GM23248 (cell line): Measurements from ENCODE around the gene GJA3.

Source experiments
- EZH2 ChIP-seq: fragments of 200-600 bp; sonication (generic); IDR thresholded peaks from 2 replicates; pipeline ENCODE4 v1.6.1; 2018; ENCODE audit warnings: antibody characterized with exemption, mild to moderate bottlenecking; ENCODE audit not compliant: insufficient read depth, poor library complexity, severe bottlenecking
- EZH2phosphoT487 ChIP-seq: fragments of 200-600 bp; sonication (generic); IDR thresholded peaks from 2 replicates; pipeline ENCODE4 v1.6.1; 2018; ENCODE audit warnings: antibody characterized with exemption, moderate library complexity, mild to moderate bottlenecking, low read depth; ENCODE audit not compliant: insufficient read depth

DNA sequence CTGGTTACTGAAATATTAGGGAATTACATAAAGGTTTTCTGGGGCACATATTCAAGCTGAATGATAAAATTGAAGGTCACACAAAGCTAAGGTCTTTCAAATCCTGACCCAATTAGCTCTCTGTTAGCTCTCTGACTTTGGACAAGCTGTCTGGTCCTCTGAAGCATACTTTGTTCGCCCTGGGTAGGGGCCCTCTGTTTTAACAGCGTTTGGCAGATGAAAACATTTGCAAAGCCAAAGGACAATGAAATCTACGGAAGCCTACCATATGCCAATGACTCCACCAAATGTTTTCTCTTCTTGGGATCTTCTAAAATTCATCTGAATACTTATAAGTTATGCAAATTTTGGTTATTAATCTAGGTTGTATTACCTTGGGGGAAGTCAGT is 14.5 kb upstream of the GJA3 start:
- TF ChIP-seq EZH2 (no peak), EZH2phosphoT487 (no peak)
